Endothelial cell of umbilical vein (primary cell): Measurements from ENCODE around the gene MBTPS1. TPM values are rescaled to one million over a fixed set of nuclear protein-coding genes. Genes with fewer than 3 reads are reported as not detected.

Experiments
- BruUV-seq: library from RNA; stranded (reverse); fragments of 400-500 nt; replicated peaks from 2 replicates; lab custom pipeline; 2021; lab: Mats Ljungman, UMichigan
- CTCF ChIA-PET: fragments of 300-600, 350-600 bp; sonication (Branson Sonifier 250); formaldehyde crosslinking; loops from one replicate; lab custom pipeline; 2021; ENCODE audit warnings: antibody characterized with exemption, inconsistent platforms; lab: Charles Lee
- POLR2A ChIA-PET: fragments of 300-600, 350-600 bp; sonication (Branson Sonifier 250); formaldehyde crosslinking; loops from one replicate; lab custom pipeline; 2021; ENCODE audit warnings: antibody characterized with exemption, inconsistent platforms; lab: Charles Lee
- DNase-seq: peaks from one replicate; pipeline ENCODE4 v3.0.0-alpha.2; 2011; ENCODE audit warnings: low read depth, low spot score
- FAIRE-seq: peaks from 2 replicates; lab custom pipeline; 2011; peaks lifted over from hg19 to GRCh38; lab: Jason Lieb, UNC
- H2AFZ ChIP-seq: 2 replicates; pipeline ENCODE4 v1.6.0; 2012; ENCODE audit warnings: low read depth, low read length, control low read depth, inconsistent platforms
- H3K27ac ChIP-seq: 2 replicates; pipeline ENCODE4 v1.5.1; 2011; ENCODE audit warnings: low read depth, mild to moderate bottlenecking, control low read depth, low read length, moderate library complexity; ENCODE audit not compliant: insufficient read depth
- H3K27me3 ChIP-seq, 2 experiments: 2 replicates each; pipeline versions ENCODE4 v1.6.0 to v1.6.1; 2011; ENCODE audit warnings: low read length in 2 of 2, mixed read lengths in 1 of 2; ENCODE audit not compliant: control insufficient read depth in 2 of 2, insufficient read depth in 2 of 2
- H3K36me3 ChIP-seq, 2 experiments: 2 replicates in 1 of 2; 3 replicates in 1 of 2; pipeline ENCODE4 v1.5.1; 2011; ENCODE audit warnings: low read length in 2 of 2, mild to moderate bottlenecking in 1 of 2, moderate library complexity in 1 of 2; ENCODE audit not compliant: control insufficient read depth in 2 of 2, insufficient read depth in 2 of 2; ENCODE audit errors: extremely low read depth in 1 of 2
- H3K4me1 ChIP-seq: 3 replicates; pipeline ENCODE4 v1.5.1; 2011; ENCODE audit warnings: mild to moderate bottlenecking, low read length; ENCODE audit not compliant: control insufficient read depth, insufficient read depth; ENCODE audit errors: extremely low read depth
- H3K4me2 ChIP-seq: 2 replicates; pipeline ENCODE4 v1.6.1; 2011; ENCODE audit warnings: low read length, control low read depth, mixed read lengths; ENCODE audit not compliant: insufficient read depth
- H3K4me3 ChIP-seq, 3 experiments: fragments of 200-600 bp in 1 of 3; sonication (generic), shearing (Covaris generic) in 1 of 3; replicated peaks in 1 of 3; 2 replicates each; pipeline ENCODE4 v1.5.1; 2011 to 2016; ENCODE audit warnings: control low read depth in 3 of 3, low read length in 3 of 3, mild to moderate bottlenecking in 2 of 3, inconsistent platforms in 1 of 3, low read depth in 1 of 3, moderate library complexity in 1 of 3; ENCODE audit not compliant: insufficient read depth in 1 of 3
- H3K79me2 ChIP-seq: 2 replicates; pipeline ENCODE4 v1.6.0; 2012; ENCODE audit warnings: low read length, inconsistent platforms; ENCODE audit not compliant: control insufficient read depth, insufficient read depth
- H3K9ac ChIP-seq: replicated peaks from 2 replicates; pipeline ENCODE3; 2011; ENCODE audit warnings: low read length, control low read depth; ENCODE audit not compliant: insufficient read depth; ENCODE audit errors: extremely low read depth
- H3K9me1 ChIP-seq: replicated peaks from 3 replicates; pipeline ENCODE4 v1.6.0; 2011; ENCODE audit warnings: mild to moderate bottlenecking, low read length; ENCODE audit not compliant: control insufficient read depth, insufficient read depth; ENCODE audit errors: extremely low read depth
- H3K9me3 ChIP-seq: replicated peaks from 2 replicates; pipeline ENCODE4 v1.5.1; 2012; ENCODE audit warnings: low read length, inconsistent platforms; ENCODE audit not compliant: control insufficient read depth, insufficient read depth
- H4K20me1 ChIP-seq: replicated peaks from 2 replicates; pipeline ENCODE3; 2011; ENCODE audit warnings: mild to moderate bottlenecking, low read length; ENCODE audit not compliant: control insufficient read depth, insufficient read depth; ENCODE audit errors: extremely low read depth
- EZH2 ChIP-seq: IDR thresholded peaks from 2 replicates; pipeline ENCODE4 v1.6.1; 2012; ENCODE audit warnings: borderline replicate concordance, low read depth, mild to moderate bottlenecking, moderate library complexity, low read length, inconsistent platforms; ENCODE audit not compliant: severe bottlenecking
- FOS ChIP-seq: IDR thresholded peaks from 2 replicates; pipeline ENCODE4 v1.6.1; 2011; ENCODE audit warnings: mild to moderate bottlenecking, low read length, moderate library complexity, borderline replicate concordance; ENCODE audit not compliant: insufficient read depth
- GATA2 ChIP-seq: IDR thresholded peaks from 2 replicates; pipeline ENCODE4 v1.7.0; 2011; ENCODE audit warnings: low read depth, mild to moderate bottlenecking, moderate library complexity, mixed read lengths, low read length; ENCODE audit not compliant: insufficient read length, insufficient read depth
- JUN ChIP-seq: IDR thresholded peaks from 2 replicates; pipeline ENCODE4 v1.6.1; 2011; ENCODE audit warnings: borderline replicate concordance, low read depth; ENCODE audit not compliant: insufficient read length, insufficient read depth
- MYC ChIP-seq: IDR thresholded peaks from one replicate; pipeline ENCODE4 v1.6.1; 2011; ENCODE audit warnings: mild to moderate bottlenecking, low read depth, low read length
- POLR2A ChIP-seq: IDR thresholded peaks from 2 replicates; pipeline ENCODE4 v1.6.1; 2012; ENCODE audit warnings: low read depth, mild to moderate bottlenecking, control low read depth, low read length
- POLR2AphosphoS5 ChIP-seq: IDR thresholded peaks from 2 replicates; pipeline ENCODE4 v1.6.1; 2012; ENCODE audit warnings: low read depth, mild to moderate bottlenecking, control low read depth, low read length, moderate library complexity; ENCODE audit not compliant: insufficient read depth
- dilution Hi-C: fragments of 300-500 bp; cut with MboI; formaldehyde crosslinking; loops from one replicate; pipeline ENCODE4 v1.15.0; 2019; ENCODE audit warnings: low sequenced_read_pairs; ENCODE audit not compliant: extremely low pct_ligation_motif_present
- intact Hi-C: fragments of 100-400 bp; cut with micrococcal nuclease; formaldehyde crosslinking; loops from one replicate; pipeline ENCODE4 v1.10.0; 2022
- polyA plus RNA-seq, 4 experiments: library from polyadenylated mRNA; depleted of rRNA in 3 of 4; stranded (reverse) in 3 of 4; unstranded in 1 of 4; fragments of >200 nt; gene quantifications; 2 replicates each; pipeline versions ENCODE4 v1.2.1 to v1.2.3, GENCODE V29; 2011 to 2012; ENCODE audit warnings: missing spikeins in 1 of 4
- total RNA-seq: library from RNA; stranded (reverse); gene quantifications from 2 replicates; pipeline ENCODE4 v1.2.3, GENCODE V29; 2021
- TF ChIP-seq, protein P1 (sequence below), 2 donors: IDR thresholded peaks; 1 replicate in 1 of 2; 2 replicates in 1 of 2; pipeline ENCODE4 v1.5.1; 2011; ENCODE audit warnings: low read length in 2 of 2, mild to moderate bottlenecking in 2 of 2, moderate library complexity in 2 of 2, control low read depth in 1 of 2, inconsistent platforms in 1 of 2, low read depth in 1 of 2; ENCODE audit not compliant: insufficient read depth in 1 of 2; ENCODE audit errors: extremely low read depth in 1 of 2
- TF ChIP-seq, protein P2 (sequence below): IDR thresholded peaks from 2 replicates; pipeline ENCODE4 v1.6.1; 2011; ENCODE audit not compliant: insufficient read depth, insufficient read length

MBTPS1 gene
- total and polyA plus RNA-seq, 2 donors (not counting 3 experiments of a cell fraction or from before 2014, with no cell fraction given) = 82.3 to 99.6 TPM

DNA sequence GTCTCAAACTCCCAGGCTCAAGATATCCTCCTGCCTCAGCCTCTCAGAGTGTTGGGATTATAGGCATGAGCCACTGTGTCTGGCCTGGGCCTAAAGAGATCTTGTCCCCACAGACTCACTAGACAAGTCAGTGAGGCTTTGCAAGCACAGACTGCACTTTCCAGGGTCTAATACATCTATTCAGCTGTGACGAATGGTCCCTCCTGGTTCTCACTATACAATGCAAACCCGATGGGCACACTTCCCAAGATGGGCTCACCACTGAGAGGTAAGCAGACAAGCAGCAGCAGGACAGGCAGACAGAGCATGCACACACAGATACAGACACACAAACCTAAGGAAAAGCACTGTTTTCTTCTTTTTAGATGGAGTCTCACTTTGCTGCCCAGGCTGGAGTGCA, 8.8 kb downstream of the MBTPS1 start:
- FAIRE-seq (no peak), DNase-seq (no peak)
- H3K4me1 ChIP-seq = no peaks in the 10 kb centered on the region
- no peak overlapping the region for H3K4me3 ChIP-seq
- H3K79me2 ChIP-seq = peaks cover 71% of the 10 kb centered on the region
- H3K27me3 ChIP-seq = no peaks in the 10 kb centered on the region
- intact Hi-C loops (no loop called here), dilution Hi-C loops (no loop called here)
- ChIA-PET CTCF (interaction anchor here (0.9 to 1.9 kb wide), 2 partner anchors 9 to 79 kb away, joined by 3 to 7 read pairs; partner anchors contain the start of gene MBTPS1), POLR2A (no interaction called here)
- no TSS peak for BruUV-seq
- no peak overlapping the region for H3K27ac ChIP-seq
- no peaks in the 10 kb centered on the region for H3K9me3 ChIP-seq
- H4K20me1 ChIP-seq = peaks cover 4% of the 10 kb centered on the region
- H3K36me3 ChIP-seq = peaks cover 0 to 16% of the 10 kb centered on the region in 2 experiments
- no peaks in the 10 kb centered on the region for H3K9me1 ChIP-seq
- H3K4me2 ChIP-seq = no peak overlapping the region
- H2AFZ ChIP-seq = no peak overlapping the region
- TF ChIP-seq FOS (no peak), EZH2 (no peak), JUN (no peak), POLR2A (no peak), MYC (no peak), POLR2AphosphoS5 (no peak), GATA2 (no peak)
- TF ChIP-seq, protein P1, sequence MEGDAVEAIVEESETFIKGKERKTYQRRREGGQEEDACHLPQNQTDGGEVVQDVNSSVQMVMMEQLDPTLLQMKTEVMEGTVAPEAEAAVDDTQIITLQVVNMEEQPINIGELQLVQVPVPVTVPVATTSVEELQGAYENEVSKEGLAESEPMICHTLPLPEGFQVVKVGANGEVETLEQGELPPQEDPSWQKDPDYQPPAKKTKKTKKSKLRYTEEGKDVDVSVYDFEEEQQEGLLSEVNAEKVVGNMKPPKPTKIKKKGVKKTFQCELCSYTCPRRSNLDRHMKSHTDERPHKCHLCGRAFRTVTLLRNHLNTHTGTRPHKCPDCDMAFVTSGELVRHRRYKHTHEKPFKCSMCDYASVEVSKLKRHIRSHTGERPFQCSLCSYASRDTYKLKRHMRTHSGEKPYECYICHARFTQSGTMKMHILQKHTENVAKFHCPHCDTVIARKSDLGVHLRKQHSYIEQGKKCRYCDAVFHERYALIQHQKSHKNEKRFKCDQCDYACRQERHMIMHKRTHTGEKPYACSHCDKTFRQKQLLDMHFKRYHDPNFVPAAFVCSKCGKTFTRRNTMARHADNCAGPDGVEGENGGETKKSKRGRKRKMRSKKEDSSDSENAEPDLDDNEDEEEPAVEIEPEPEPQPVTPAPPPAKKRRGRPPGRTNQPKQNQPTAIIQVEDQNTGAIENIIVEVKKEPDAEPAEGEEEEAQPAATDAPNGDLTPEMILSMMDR (IDR thresholded peaks at IDR 0.05; ENCODE audit: extremely low read depth in 1 of 2, insufficient read depth in 1 of 2, low read depth in 1 of 2, low read length in 2 of 2) = no peak
- TF ChIP-seq, protein P2, sequence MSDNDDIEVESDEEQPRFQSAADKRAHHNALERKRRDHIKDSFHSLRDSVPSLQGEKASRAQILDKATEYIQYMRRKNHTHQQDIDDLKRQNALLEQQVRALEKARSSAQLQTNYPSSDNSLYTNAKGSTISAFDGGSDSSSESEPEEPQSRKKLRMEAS = no peak
- no peak overlapping the region for H3K9ac ChIP-seq
